Loucy (cell line): ENCODE measurements around the gene TDRD1.

ENCODE experiments used
- EZH2phosphoT487 ChIP-seq: fragments of 200-600 bp; IDR thresholded peaks from 2 replicates; pipeline ENCODE4 v1.6.1; 2018; ENCODE audit warnings: antibody characterized with exemption, mild to moderate bottlenecking, moderate library complexity, borderline replicate concordance
- TF ChIP-seq, protein P1 (sequence below): fragments of 200-600 bp; sonication (generic); conservative IDR thresholded peaks from 2 replicates; pipeline ENCODE4 v1.5.1; 2014; ENCODE audit warnings: mild to moderate bottlenecking, antibody characterized with exemption, low read length

DNA sequence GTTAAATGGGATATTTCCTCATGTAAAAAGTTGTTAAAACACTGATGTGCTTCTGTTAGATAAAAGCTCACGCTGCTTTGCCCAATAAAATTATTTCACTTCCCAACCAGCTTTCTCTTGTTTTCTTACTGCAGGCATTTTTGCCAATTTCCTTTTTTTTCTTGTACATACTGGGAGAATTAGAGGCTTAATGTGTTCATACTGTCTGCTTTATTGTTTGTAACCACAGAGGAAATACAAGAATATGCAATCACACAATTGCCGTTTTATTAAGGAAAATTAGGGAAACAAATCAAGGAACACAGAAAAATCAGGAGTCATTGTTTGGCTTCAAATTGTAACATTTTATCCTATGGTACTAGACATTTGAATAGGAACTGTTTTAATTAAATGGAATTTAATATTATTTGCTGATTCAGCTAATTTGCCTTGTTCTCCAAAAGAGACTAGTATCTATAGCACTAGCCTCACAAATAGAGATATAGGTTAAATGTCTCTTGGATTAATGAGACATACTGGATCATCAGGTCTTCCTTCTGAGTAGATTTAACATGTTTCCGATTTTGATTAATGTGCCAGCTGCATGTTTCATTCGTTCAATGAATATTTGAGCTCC, 53.5 kb downstream of the TDRD1 start:
- TF ChIP-seq, protein P1, sequence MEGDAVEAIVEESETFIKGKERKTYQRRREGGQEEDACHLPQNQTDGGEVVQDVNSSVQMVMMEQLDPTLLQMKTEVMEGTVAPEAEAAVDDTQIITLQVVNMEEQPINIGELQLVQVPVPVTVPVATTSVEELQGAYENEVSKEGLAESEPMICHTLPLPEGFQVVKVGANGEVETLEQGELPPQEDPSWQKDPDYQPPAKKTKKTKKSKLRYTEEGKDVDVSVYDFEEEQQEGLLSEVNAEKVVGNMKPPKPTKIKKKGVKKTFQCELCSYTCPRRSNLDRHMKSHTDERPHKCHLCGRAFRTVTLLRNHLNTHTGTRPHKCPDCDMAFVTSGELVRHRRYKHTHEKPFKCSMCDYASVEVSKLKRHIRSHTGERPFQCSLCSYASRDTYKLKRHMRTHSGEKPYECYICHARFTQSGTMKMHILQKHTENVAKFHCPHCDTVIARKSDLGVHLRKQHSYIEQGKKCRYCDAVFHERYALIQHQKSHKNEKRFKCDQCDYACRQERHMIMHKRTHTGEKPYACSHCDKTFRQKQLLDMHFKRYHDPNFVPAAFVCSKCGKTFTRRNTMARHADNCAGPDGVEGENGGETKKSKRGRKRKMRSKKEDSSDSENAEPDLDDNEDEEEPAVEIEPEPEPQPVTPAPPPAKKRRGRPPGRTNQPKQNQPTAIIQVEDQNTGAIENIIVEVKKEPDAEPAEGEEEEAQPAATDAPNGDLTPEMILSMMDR: no peak
- no peak for TF ChIP-seq EZH2phosphoT487
